ENCODE results near the gene MAPK10. TPM values are rescaled to one million over a fixed set of nuclear protein-coding genes. Genes with fewer than 3 reads are reported as not detected.

Gene MAPK10
- total and polyA plus RNA-seq, 2 experiments from 2014 or later, result 5.9 to 14.8 TPM

DNA sequence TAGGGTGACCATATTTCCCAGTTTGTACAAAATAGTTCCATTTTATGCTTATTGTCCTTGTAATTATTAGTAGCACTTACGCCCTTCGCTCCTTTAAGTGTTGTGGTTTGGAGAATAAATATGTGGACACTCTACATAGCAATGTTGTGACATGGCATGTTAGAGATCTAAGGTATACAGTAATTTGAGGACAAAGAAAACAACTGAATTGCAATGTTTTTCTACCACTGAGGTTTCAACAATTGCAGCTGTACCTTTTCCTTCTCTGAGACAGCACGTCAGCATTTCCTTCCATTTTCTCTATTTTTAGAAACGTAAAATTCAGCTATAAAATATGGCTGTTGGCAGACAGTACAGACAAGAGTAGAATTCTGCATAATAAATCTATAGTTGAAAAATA is 323.1 kb downstream of the MAPK10 start:
- no peak for TF ChIP-seq EZH2 (IDR thresholded peaks at IDR 0.05; ENCODE audit: borderline replicate concordance)
- TF ChIP-seq, protein P1, sequence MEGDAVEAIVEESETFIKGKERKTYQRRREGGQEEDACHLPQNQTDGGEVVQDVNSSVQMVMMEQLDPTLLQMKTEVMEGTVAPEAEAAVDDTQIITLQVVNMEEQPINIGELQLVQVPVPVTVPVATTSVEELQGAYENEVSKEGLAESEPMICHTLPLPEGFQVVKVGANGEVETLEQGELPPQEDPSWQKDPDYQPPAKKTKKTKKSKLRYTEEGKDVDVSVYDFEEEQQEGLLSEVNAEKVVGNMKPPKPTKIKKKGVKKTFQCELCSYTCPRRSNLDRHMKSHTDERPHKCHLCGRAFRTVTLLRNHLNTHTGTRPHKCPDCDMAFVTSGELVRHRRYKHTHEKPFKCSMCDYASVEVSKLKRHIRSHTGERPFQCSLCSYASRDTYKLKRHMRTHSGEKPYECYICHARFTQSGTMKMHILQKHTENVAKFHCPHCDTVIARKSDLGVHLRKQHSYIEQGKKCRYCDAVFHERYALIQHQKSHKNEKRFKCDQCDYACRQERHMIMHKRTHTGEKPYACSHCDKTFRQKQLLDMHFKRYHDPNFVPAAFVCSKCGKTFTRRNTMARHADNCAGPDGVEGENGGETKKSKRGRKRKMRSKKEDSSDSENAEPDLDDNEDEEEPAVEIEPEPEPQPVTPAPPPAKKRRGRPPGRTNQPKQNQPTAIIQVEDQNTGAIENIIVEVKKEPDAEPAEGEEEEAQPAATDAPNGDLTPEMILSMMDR (IDR thresholded peaks at IDR 0.05; ENCODE audit: poor library complexity), result no peak
- TF ChIP-seq EZH2phosphoT487 (IDR thresholded peaks at IDR 0.05; ENCODE audit: low read depth, severe bottlenecking, unreplicated experiment), result no peak
- Histone ChIP-seq H3K4me2 (no peak overlapping the region), H3K9me3 (ENCODE audit: low read depth) (no peaks in the 10 kb centered on the region), H3K9me2 (replicated peaks; ENCODE audit: insufficient read depth) (no peaks in the 10 kb centered on the region), H3K36me3 (replicated peaks; ENCODE audit: insufficient read depth, low read depth) (no peaks in the 10 kb centered on the region), H3K4me1 (ENCODE audit: insufficient read depth) (peaks cover 9% of the 10 kb centered on the region), H3K4me3 (no peak overlapping the region), H3K27ac (no peak overlapping the region), H3K79me2 (no peaks in the 10 kb centered on the region), H3K27me3 (no peaks in the 10 kb centered on the region), H2AFZ (no peak overlapping the region), H4K20me1 (ENCODE audit: insufficient read depth, poor library complexity, severe bottlenecking) (no peaks in the 10 kb centered on the region)
- DNase-seq (ENCODE audit: low spot score), result no peak
- 87% methylated on average over 4 of the region's 4 CpGs for WGBS (ENCODE audit: low lambda C conversion rate, missing lambda C conversion rate)

DNA sequence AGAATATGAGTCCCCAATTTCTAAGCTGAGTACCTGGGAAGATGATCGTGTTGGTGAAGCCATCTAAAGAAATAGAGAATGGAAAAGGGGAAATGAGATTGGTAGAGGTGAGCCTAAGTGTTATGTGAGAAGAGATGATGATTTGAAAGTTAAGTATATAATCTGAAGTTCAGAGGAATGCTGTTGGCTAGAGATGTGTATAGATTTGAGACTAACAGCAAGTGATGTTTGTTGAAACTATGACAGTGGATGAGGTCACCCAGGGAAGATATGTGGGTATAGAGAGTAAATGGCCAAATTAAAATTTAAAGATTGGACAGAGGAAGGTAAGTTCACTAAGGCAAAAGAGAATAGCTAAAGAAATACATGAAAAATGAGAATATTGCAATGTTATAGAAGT is 324.2 kb downstream of the MAPK10 start:
- H3K36me3 ChIP-seq (replicated peaks; ENCODE audit: insufficient read depth, low read depth), result no peaks in the 10 kb centered on the region
- H3K4me2 ChIP-seq, result no peak overlapping the region
- no peak overlapping the region for H2AFZ ChIP-seq
- WGBS (ENCODE audit: low lambda C conversion rate, missing lambda C conversion rate), result 97% methylated on average over 1 of the region's 1 CpG
- H3K27me3 ChIP-seq, result no peaks in the 10 kb centered on the region
- H3K4me1 ChIP-seq (ENCODE audit: insufficient read depth), result peaks cover 9% of the 10 kb centered on the region
- H3K4me3 ChIP-seq, result no peak overlapping the region
- no peaks in the 10 kb centered on the region for H3K9me3 ChIP-seq (ENCODE audit: low read depth)
- TF ChIP-seq, protein P1 (IDR thresholded peaks at IDR 0.05; ENCODE audit: poor library complexity), result no peak
- no peak for TF ChIP-seq EZH2phosphoT487 (IDR thresholded peaks at IDR 0.05; ENCODE audit: low read depth, severe bottlenecking, unreplicated experiment)
- no peak for TF ChIP-seq EZH2 (IDR thresholded peaks at IDR 0.05; ENCODE audit: borderline replicate concordance)
- no peaks in the 10 kb centered on the region for H4K20me1 ChIP-seq (ENCODE audit: insufficient read depth, poor library complexity, severe bottlenecking)
- no peaks in the 10 kb centered on the region for H3K9me2 ChIP-seq (replicated peaks; ENCODE audit: insufficient read depth)
- DNase-seq (ENCODE audit: low spot score), result no peak
- H3K27ac ChIP-seq, result no peak overlapping the region
- no peaks in the 10 kb centered on the region for H3K79me2 ChIP-seq

DNA sequence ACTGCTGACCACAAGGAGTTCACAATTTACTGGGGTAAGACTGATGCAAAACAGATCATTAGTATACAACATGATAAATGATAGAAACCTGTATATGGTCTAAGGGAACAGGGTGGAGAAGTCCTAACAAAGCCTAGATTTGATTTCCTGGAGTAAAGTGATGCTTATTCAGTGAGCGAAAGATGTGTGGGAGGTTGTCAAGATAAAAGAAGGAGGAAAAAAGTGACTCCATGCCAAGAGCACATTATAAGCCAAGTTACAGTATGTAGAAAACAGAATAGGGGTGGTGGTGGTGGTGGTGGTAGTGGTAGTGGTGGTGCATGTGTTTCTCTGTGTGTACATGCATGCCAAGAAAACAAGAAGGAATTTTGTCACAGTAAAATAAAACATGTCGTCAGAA is 325.2 kb downstream of the MAPK10 start:
- WGBS (ENCODE audit: low lambda C conversion rate, missing lambda C conversion rate), result 89% methylated on average over 2 of the region's 2 CpGs
- Histone ChIP-seq H3K27me3 (no peaks in the 10 kb centered on the region), H3K4me2 (no peak overlapping the region), H3K79me2 (no peaks in the 10 kb centered on the region), H3K36me3 (replicated peaks; ENCODE audit: insufficient read depth, low read depth) (no peaks in the 10 kb centered on the region), H2AFZ (no peak overlapping the region), H3K9me3 (ENCODE audit: low read depth) (no peaks in the 10 kb centered on the region), H3K9me2 (replicated peaks; ENCODE audit: insufficient read depth) (no peaks in the 10 kb centered on the region), H4K20me1 (ENCODE audit: insufficient read depth, poor library complexity, severe bottlenecking) (no peaks in the 10 kb centered on the region), H3K4me1 (ENCODE audit: insufficient read depth) (peaks cover 9% of the 10 kb centered on the region), H3K27ac (no peak overlapping the region), H3K4me3 (no peak overlapping the region)
- TF ChIP-seq EZH2 (IDR thresholded peaks at IDR 0.05; ENCODE audit: borderline replicate concordance) (no peak), EZH2phosphoT487 (IDR thresholded peaks at IDR 0.05; ENCODE audit: low read depth, severe bottlenecking, unreplicated experiment) (no peak)
- TF ChIP-seq, protein P1 (IDR thresholded peaks at IDR 0.05; ENCODE audit: poor library complexity), result no peak
- no peak for DNase-seq (ENCODE audit: low spot score)

DNA sequence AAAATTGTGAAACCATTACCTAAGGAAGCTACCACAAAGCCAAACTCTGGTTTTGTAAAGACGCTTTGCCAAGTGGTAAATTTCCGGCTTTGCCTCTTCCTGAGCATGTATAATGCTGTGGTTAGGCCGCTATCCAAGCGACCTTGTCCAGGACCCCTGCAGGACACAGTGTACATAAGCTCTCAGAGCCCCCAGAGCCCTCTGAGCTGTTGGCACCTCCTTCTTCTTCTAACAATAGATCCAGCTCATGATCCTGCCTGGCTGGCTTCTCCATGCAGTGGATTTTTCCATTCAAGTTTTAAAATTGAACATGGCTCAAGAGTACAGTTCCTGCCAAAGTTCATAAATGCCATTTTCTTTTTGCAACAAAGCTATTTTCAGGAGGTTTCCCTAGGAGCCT is 326.7 kb downstream of the MAPK10 start:
- no peaks in the 10 kb centered on the region for H3K36me3 ChIP-seq (replicated peaks; ENCODE audit: insufficient read depth, low read depth)
- no peak overlapping the region for H3K4me3 ChIP-seq
- peak overlapping the region; percentile 34 for H3K4me2 ChIP-seq
- peak overlapping the region; percentile 71 for H3K27ac ChIP-seq
- TF ChIP-seq EZH2phosphoT487 (IDR thresholded peaks at IDR 0.05; ENCODE audit: low read depth, severe bottlenecking, unreplicated experiment) (no peak), EZH2 (IDR thresholded peaks at IDR 0.05; ENCODE audit: borderline replicate concordance) (no peak)
- TF ChIP-seq, protein P1 (IDR thresholded peaks at IDR 0.05; ENCODE audit: poor library complexity), result no peak
- WGBS (ENCODE audit: low lambda C conversion rate, missing lambda C conversion rate), result 71% methylated on average over 4 of the region's 4 CpGs
- no peaks in the 10 kb centered on the region for H3K27me3 ChIP-seq
- H4K20me1 ChIP-seq (ENCODE audit: insufficient read depth, poor library complexity, severe bottlenecking), result no peaks in the 10 kb centered on the region
- peak; percentile 22 for DNase-seq (ENCODE audit: low spot score)
- no peaks in the 10 kb centered on the region for H3K9me3 ChIP-seq (ENCODE audit: low read depth)
- H3K79me2 ChIP-seq, result no peaks in the 10 kb centered on the region
- peaks cover 9% of the 10 kb centered on the region for H3K4me1 ChIP-seq (ENCODE audit: insufficient read depth)
- H2AFZ ChIP-seq, result no peak overlapping the region
- H3K9me2 ChIP-seq (replicated peaks; ENCODE audit: insufficient read depth), result no peaks in the 10 kb centered on the region

Data from hepatocyte (in vitro differentiated cells).